OCI-LY7 (cell line): Measurements from ENCODE around the gene ZNF337.

Experiments used
- EZH2phosphoT487 ChIP-seq: fragments of 200-600 bp; sonication (generic); IDR thresholded peaks from 2 replicates; pipeline ENCODE4 v1.6.1; 2018; ENCODE audit warnings: low read depth, borderline replicate concordance, mild to moderate bottlenecking, mixed run types, antibody characterized with exemption, low read length, moderate library complexity, mixed read lengths
- TF ChIP-seq, protein P1 (sequence below): fragments of 200-600 bp; sonication (generic); conservative IDR thresholded peaks from 2 replicates; pipeline ENCODE4 v1.5.1; 2014; ENCODE audit warnings: mild to moderate bottlenecking, antibody characterized with exemption, low read length, moderate library complexity, mixed read lengths

DNA sequence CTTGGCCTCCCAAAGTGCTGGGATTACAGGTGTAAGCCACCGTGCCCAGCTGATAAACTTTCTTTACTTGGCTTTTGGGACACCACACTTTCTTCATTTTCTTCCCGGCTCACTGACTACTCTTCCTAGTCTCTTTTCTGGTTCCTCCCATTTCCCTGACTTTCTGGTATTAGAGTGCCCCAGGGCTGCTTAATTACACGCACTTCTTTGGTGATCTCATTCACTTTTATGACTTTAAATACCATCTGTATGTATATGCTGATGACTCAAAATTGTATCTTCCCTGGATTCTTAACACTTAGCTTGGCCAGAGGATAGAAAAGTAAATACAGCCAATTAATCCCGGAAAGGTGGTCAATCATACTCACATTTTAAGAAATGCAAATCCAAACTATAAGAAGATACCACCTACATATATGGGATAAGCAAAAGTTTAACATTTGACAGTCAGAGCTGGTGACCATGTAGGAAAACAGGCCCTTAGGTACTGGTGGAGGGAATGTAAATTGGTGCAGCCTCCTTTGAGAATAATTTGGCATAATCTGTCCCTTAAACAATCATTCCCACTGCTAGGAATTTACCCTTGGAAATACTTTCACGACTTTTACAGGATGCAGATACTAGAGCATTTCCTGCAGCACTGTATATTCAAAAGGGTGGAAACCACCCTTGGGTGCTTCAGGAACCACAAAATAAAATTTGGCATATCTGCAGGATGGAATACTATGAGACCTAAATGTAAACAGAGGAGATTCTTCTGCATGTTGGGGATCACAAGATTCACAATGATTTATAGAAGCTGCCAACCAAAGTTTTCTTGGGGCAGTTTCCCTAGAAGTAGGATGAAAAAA is 63.5 kb downstream of the ZNF337 start:
- TF ChIP-seq, protein P1, sequence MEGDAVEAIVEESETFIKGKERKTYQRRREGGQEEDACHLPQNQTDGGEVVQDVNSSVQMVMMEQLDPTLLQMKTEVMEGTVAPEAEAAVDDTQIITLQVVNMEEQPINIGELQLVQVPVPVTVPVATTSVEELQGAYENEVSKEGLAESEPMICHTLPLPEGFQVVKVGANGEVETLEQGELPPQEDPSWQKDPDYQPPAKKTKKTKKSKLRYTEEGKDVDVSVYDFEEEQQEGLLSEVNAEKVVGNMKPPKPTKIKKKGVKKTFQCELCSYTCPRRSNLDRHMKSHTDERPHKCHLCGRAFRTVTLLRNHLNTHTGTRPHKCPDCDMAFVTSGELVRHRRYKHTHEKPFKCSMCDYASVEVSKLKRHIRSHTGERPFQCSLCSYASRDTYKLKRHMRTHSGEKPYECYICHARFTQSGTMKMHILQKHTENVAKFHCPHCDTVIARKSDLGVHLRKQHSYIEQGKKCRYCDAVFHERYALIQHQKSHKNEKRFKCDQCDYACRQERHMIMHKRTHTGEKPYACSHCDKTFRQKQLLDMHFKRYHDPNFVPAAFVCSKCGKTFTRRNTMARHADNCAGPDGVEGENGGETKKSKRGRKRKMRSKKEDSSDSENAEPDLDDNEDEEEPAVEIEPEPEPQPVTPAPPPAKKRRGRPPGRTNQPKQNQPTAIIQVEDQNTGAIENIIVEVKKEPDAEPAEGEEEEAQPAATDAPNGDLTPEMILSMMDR: no peak
- TF ChIP-seq EZH2phosphoT487: no peak
